HG02938 (cell line): ENCODE data around the gene TES.
"Not testable (repeated sequence)": the region's sequence is repeated elsewhere in the genome, so short reads cannot be mapped to it uniquely, and the experiment has no call there.

ENCODE experiments used
- ATAC-seq: cut with Tn5 transposase; IDR thresholded peaks from one replicate; pipeline ENCODE4 v1.9.1; 2021; ENCODE audit warnings: mild to moderate bottlenecking, moderate library complexity; ENCODE audit not compliant: unreplicated experiment

TES gene

GRCh38 chr7:116241291-116241690 lies 31.0 kb downstream of the TES start:
- no peak for ATAC-seq

DNA sequence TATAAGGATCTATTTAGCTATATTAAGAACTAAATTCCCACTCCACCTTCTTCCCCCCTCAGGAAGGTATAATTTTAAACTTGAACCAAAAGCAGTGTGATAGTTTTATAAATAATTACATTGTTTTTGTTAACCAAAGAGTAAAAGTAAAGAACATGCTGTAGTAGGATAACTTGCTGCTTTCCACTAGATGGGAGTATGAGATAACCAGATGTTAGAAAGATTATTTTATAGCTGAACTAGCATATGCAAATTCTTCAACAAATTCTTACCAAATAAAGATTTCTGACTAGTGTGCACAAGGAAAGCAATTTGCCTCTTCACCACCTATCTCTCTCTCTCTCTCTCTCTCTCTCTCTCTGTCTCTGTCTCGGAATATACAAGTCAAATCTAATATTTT lies 31.8 kb downstream of the TES start:
- ATAC-seq: no peak

DNA sequence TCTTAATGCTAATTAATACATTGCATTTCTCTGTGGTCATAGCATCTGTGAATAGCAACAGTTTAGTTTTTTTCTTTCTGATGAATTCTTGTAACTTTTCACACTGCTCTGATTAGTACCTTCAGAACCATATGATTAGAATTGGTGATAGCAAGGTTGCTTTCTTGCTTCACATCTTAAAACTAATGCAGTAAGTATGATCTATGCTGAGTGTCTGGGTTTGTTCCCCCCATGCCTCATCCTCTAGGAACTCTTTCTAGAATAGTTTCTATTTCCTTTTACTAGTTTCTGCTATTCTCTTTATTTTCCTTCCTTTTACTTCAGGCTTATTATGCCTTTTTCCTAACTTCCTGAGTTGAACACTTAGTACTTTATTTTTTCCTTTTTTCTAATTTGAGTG lies 32.4 kb downstream of the TES start:
- ATAC-seq: no peak

DNA sequence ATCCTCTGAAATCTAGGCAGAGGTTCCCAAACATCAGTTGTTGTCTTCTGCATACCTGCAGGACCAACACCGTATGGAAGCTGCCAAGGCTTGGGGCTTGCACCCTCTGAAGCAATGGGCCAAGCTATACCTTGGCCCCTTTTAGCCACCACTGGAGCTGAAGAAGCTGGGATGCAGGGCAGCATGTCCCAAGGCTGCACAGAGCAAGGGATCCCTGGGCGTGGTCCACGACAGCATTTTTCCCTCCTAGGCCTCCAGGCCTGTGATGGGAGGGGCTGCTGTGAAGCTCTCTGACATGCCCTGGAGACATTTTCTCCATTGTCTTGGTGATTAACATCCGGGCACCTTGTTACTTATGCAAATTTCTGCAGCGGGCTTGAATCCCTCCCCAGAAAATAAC lies 34.5 kb downstream of the TES start:
- not testable (repeated sequence) for ATAC-seq

- no peak for ATAC-seq
Measured at GRCh38 chr7:116246357-116246756, 36.0 kb downstream of the TES start.

DNA sequence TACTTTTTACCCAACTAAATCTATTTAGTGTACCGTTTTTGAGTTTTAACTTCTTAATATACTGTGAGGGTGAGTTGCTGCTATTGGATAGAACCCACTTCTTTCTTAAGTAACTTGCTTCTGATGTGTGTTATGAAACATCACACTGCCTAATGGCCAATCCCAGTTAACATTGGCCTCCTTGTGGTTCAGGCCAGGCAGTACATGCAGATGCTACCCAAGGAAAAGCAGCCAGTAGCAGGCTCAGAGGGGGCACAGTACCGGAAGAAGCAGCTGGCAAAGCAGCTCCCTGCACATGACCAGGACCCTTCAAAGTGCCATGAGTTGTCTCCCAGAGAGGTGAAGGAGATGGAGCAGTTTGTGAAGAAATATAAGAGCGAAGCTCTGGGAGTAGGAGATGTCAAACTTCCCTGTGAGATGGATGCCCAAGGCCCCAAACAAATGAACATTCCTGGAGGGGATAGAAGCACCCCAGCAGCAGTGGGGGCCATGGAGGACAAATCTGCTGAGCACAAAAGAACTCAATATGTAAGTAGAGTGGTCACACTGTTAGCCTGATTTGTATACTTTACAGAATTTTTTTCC lies 39.7 kb downstream of the TES start:
- ATAC-seq: peak; percentile 79

- no peak for ATAC-seq
Measured at GRCh38 chr7:116251675-116252074, 41.3 kb downstream of the TES start.

DNA sequence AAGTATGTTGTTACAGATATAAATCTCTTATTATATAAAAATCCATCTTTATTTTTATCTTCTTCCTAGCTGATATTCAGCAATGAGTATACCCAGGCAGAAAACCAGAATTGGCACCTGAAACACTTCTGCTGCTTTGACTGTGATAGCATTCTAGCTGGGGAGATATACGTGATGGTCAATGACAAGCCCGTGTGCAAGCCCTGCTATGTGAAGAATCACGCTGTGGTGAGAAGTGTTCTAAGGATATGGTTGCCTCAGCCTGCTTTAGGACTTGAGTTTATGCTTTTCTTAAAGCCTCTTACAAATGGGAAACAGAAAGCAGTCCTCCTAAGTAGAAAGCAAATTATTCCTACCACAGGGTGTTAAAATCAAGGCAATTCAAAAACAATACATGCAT lies 41.9 kb downstream of the TES start:
- no peak for ATAC-seq

DNA sequence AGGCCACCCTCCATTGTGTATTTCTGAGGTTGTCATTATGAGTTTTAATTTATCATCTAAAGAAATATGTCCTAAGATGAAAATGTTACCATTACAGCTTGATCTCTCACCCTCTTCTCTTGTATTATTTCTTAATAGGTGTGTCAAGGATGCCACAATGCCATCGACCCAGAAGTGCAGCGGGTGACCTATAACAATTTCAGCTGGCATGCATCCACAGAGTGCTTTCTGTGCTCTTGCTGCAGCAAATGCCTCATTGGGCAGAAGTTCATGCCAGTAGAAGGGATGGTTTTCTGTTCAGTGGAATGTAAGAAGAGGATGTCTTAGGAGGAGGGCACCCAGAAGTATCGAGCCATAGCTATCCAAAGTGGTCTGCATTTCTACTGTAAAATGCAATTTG lies 46.8 kb downstream of the TES start:
- no peak for ATAC-seq

GRCh38 chr7:116258734-116259133 lies 48.4 kb downstream of the TES start:
- ATAC-seq: no peak

DNA sequence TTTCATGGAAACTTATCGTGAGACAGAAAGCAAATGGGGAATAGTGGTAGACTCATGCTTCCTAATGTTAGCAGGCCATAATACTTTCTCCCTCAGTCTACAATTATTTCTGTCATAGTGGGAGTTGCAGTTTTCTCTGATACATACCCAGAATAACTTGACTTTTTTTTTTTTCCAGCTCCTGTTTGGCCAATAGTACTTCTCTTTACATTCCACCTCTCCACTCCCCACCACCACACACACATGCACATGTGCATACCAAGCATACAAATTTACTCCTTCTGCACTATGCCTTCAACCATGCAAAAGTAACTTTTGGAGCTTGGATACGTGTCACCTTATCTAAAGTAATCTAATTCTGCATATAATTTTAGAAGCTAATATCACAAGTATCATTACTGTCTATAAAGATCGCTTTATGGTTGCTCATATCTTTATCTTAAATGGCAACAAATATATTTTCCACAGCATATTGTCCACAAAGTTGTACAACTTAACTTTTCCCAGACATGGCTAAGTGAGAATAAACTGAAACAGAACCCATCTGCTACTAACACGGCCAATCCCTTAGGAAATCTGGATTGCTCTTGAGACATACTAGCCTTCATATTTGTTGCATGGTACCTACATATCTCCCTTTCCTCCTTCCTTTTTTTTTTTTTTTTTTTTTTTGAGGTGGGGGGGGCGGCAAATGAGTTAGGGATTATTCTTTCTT lies 49.0 kb downstream of the TES start:
- no peak for ATAC-seq

GRCh38 chr7:116259871-116260440 lies 49.6 kb downstream of the TES start:
- ATAC-seq: no peak

- no peak for ATAC-seq
Measured at GRCh38 chr7:116261904-116262303, 51.6 kb downstream of the TES start.

DNA sequence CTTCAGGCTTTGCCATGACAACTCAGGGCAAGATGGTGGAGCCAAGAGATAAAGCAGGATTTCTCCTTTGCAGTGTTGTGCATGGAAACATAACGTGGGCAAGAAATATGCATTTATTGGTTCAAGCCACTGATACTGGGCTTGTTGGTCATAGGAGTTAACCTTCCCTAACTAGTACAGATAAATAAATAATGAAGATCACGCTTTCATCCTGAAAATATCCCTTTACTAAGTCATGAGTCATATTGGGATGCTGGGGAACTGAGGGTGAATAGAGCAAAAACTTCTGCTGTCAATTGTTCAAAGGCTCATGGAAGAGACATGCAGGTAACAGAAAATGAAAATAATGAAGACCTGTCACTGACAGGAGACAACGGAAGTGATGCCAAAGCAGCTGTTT lies 55.5 kb downstream of the TES start:
- no peak for ATAC-seq

GRCh38 chr7:116269466-116269865 lies 59.1 kb downstream of the TES start:
- ATAC-seq: no peak

DNA sequence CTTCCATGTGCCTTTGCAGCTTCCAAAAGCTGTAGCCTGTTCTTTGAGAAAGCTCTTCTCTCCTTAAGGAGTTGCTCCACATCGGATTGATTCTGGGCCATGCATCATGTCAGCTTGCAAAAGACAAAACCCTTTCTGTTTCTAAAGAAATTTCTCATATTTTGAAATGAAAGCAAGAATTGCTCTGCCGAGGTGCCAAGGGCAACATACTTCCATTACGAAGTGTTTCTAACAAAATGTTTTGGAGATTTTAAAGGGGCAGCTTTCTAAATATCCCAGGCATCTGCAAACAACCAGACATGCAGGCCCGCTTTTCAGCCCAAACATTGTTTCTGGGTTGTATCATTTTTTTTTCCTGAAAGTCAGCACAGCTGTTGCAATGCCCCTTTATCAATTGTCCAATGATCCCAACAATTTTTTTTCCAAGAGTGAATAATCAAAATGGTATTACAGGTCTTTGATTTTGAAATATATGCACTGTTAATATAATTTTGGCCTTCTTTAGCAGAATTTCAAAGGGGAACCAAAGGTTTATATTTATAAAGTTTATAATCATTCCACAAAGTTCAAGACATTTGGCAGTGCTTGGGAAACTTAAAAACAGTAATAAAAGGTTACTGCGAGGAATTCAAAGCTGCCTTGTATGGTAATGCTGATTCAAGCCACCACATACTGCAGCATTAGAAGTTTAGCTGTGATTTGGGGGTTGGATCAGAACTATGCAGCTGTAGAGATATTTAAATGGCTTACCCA lies 61.0 kb downstream of the TES start:
- no peak for ATAC-seq

DNA sequence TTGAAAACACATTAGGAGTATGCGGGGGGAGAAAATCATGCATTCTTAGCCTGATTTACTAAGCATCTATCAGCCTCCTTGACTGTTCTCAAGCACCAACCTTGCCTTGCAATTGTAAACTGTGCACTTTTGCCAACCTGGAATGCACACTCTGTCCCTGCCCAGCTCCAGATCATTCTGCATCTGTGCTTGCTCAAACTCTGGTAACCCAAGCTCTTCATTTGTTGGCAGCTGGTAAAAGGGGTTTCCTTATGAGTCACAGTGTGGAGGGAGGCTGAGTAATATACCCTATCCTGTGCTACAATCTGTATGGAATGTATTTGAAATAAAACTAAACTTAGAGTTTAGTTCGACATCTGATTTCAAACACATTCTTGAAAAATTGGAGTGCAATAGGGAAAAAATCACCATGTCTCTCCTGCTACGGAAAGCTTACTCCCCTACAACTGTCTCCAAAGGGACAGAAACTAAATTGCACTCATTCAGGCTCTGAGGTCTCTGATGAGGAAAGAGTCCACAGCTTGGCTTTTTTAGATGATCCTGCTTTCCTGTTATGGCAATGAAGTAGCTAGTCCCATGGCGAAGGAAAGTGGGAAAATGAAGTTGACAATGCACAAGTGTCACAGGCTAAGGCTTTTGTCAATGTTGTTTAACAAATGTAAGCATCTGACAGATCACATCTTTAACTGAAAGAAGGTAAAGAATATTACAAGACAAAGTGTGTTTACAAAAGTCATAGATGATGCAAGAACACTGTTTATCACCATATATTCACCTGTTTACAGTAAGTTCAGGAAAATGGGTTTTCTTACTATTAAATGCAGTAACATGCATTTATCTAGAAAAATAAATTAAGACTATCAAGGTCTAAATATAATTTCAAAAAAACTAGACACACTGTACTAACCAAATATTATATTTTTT lies 61.9 kb downstream of the TES start:
- no peak for ATAC-seq

- ATAC-seq: no peak
Measured at GRCh38 chr7:116273283-116273917, 63.1 kb downstream of the TES start.

DNA sequence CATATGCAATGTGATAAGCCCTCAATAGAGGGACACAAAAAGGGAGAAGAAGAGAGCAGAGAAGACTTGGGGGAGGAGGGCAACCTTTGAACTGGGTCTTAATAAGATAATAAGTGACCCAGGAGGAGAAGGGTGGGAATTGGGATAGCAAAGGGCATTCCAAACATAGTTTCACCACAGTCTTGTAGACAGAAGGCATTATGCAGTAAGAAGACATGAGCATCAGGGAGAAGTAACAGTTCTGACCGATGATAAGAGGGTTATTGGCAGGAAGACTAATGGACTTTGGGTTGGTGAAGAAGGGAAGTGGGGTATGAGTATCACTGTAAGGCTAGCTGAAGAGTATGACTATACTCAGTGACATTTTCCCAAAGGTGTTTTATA lies 63.6 kb downstream of the TES start:
- no peak for ATAC-seq

DNA sequence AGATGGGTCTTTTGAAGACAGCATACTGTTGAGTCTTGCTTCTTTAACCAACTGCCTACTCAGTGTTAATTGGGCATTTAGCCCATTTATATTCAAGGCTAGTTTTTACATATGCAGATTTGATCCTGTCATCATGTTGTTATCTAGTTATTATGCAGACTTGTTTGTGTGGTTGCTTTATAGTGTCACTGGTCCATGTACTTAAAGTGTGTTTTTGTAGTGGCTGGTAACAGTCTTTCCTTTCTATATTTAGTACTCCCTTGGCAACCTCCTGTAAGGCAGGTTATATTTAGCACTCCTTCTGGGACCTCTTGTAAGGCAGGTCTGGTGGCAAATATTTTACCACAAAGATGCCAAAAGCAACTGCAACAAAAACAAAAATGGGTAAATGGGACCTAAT lies 66.7 kb downstream of the TES start:
- no peak for ATAC-seq
